OCI-LY7 (cell line): ENCODE results near the gene POMGNT2. TPM values are rescaled to one million over a fixed set of nuclear protein-coding genes. Genes with fewer than 3 reads are reported as not detected.

Source experiments
- BruUV-seq: library from RNA; stranded (reverse); fragments of 400-500 nt; replicated peaks from 2 replicates; lab custom pipeline; 2021; lab: Mats Ljungman, UMichigan
- CTCF ChIA-PET: fragments of 300-600 bp; sonication (Branson Sonifier 250); formaldehyde crosslinking; loops from one replicate; lab custom pipeline; 2022; ENCODE audit warnings: antibody characterized with exemption; ENCODE audit not compliant: unreplicated experiment; lab: Charles Lee
- POLR2A ChIA-PET: fragments of 300-600 bp; sonication (Branson Sonifier 250); formaldehyde crosslinking; loops from one replicate; lab custom pipeline; 2022; ENCODE audit warnings: antibody characterized with exemption; lab: Charles Lee
- DNase-seq: peaks from one replicate; pipeline ENCODE4 v3.0.0-alpha.2; 2015; ENCODE audit warnings: low spot score
- H2AFZ ChIP-seq: fragments of 200-600 bp; sonication (generic), shearing (Covaris generic); 2 replicates; pipeline ENCODE4 v1.6.1; 2014; ENCODE audit warnings: mild to moderate bottlenecking, antibody characterized with exemption, low read length, moderate library complexity
- H3K27ac ChIP-seq: fragments of 200-600 bp; sonication (generic); 2 replicates; pipeline ENCODE4 v1.5.1; 2014; ENCODE audit warnings: mixed run types, low read depth, mild to moderate bottlenecking, moderate library complexity, low read length, inconsistent platforms; ENCODE audit not compliant: poor library complexity, severe bottlenecking
- H3K36me3 ChIP-seq: fragments of 200-600 bp; sonication (generic); 2 replicates; pipeline ENCODE4 v1.6.1; 2014; ENCODE audit warnings: mild to moderate bottlenecking, antibody characterized with exemption, low read length, moderate library complexity, mixed read lengths; ENCODE audit not compliant: insufficient read depth
- H3K4me1 ChIP-seq: fragments of 200-600 bp; sonication (generic); 2 replicates; pipeline ENCODE4 v1.5.1; 2014; ENCODE audit warnings: mild to moderate bottlenecking, low read length; ENCODE audit not compliant: insufficient read depth, poor library complexity, severe bottlenecking
- H3K4me2 ChIP-seq: fragments of 200-600 bp; sonication (generic); 2 replicates; pipeline ENCODE4 v1.6.1; 2014; ENCODE audit warnings: mild to moderate bottlenecking, low read length
- H3K4me3 ChIP-seq: fragments of 200-600 bp; sonication (generic); 2 replicates; pipeline ENCODE4 v1.5.1; 2014; ENCODE audit warnings: mild to moderate bottlenecking, low read depth, low read length; ENCODE audit not compliant: poor library complexity, severe bottlenecking
- H3K79me2 ChIP-seq: fragments of 200-600 bp; sonication (generic); 2 replicates; pipeline ENCODE4 v1.6.1; 2016; ENCODE audit warnings: low read depth, mild to moderate bottlenecking, low read length, moderate library complexity, mixed read lengths; ENCODE audit not compliant: insufficient read depth
- H3K9me2 ChIP-seq: fragments of 200-600 bp; sonication (generic); 2 replicates; pipeline ENCODE4 v1.6.1; 2016; ENCODE audit warnings: mild to moderate bottlenecking, low read length, mixed read lengths; ENCODE audit not compliant: insufficient read depth
- H3K9me3 ChIP-seq: fragments of 200-600 bp; sonication (generic); 2 replicates; pipeline ENCODE4 v1.6.1; 2014; ENCODE audit warnings: mild to moderate bottlenecking, mixed run types, low read length, mixed read lengths
- H4K20me1 ChIP-seq: fragments of 200-600 bp; sonication (generic); 2 replicates; pipeline ENCODE4 v1.6.1; 2014; ENCODE audit warnings: mild to moderate bottlenecking, antibody characterized with exemption, low read length, moderate library complexity, mixed read lengths; ENCODE audit not compliant: insufficient read depth
- CTCF ChIP-seq: fragments of 200-600 bp; sonication (generic); conservative IDR thresholded peaks from 2 replicates; pipeline ENCODE4 v1.5.1; 2014; ENCODE audit warnings: mild to moderate bottlenecking, antibody characterized with exemption, low read length, moderate library complexity, mixed read lengths
- EZH2phosphoT487 ChIP-seq: fragments of 200-600 bp; sonication (generic); IDR thresholded peaks from 2 replicates; pipeline ENCODE4 v1.6.1; 2018; ENCODE audit warnings: low read depth, borderline replicate concordance, mild to moderate bottlenecking, mixed run types, antibody characterized with exemption, low read length, moderate library complexity, mixed read lengths
- intact Hi-C: fragments of 100-400 bp; cut with micrococcal nuclease; formaldehyde crosslinking; loops from one replicate; pipeline ENCODE4 v1.10.0; 2022; ENCODE audit not compliant: unreplicated experiment
- total RNA-seq, 2 experiments: library from RNA; depleted of rRNA in 1 of 2; stranded (reverse); fragments of >200 nt in 1 of 2; shearing (Covaris generic) in 1 of 2; gene quantifications; 2 replicates each; pipeline ENCODE4 v1.2.3, GENCODE V29; 2014 to 2022

The POMGNT2 gene
- total RNA-seq, 2 experiments from 2014 or later = not detected

GRCh38 chr3:43031889-43032545, 73.9 kb downstream of the POMGNT2 start:
- TF ChIP-seq EZH2phosphoT487 = no peak
- no peak for TF ChIP-seq CTCF
- Histone ChIP-seq H3K4me1 (no peaks in the 10 kb centered on the region), H3K4me2 (no peak overlapping the region), H3K9me3 (no peaks in the 10 kb centered on the region), H3K27ac (no peak overlapping the region), H3K9me2 (no peaks in the 10 kb centered on the region), H3K36me3 (no peaks in the 10 kb centered on the region), H3K4me3 (no peak overlapping the region), H2AFZ (no peak overlapping the region), H3K79me2 (no peaks in the 10 kb centered on the region), H4K20me1 (no peaks in the 10 kb centered on the region)
- ChIA-PET CTCF (no interaction called here), POLR2A (no interaction called here)
- no peak for DNase-seq
- BruUV-seq = no TSS peak
- intact Hi-C loops = no loop called here

DNA sequence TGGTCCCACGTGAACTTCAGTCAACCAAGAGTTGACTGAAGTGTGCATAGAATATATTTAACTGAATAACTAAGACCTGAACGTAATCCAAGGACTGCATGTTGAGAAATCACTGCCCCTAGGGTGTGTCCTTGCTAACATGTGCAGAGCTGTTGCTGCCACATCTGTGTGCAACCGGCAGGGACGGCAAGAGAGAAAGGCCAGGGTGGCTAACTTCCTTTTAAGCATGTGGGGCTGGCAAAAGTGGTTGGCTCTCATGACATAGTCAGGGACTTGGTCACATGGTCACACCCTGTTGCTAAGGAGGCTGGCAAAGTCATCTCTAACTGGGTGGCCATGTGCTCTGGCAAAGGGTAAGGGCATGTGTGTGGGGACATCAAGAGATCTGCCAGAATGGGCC, 74.4 kb downstream of the POMGNT2 start:
- H3K27ac ChIP-seq = no peak overlapping the region
- no TSS peak for BruUV-seq
- H3K36me3 ChIP-seq = no peaks in the 10 kb centered on the region
- H4K20me1 ChIP-seq = no peaks in the 10 kb centered on the region
- no peaks in the 10 kb centered on the region for H3K9me3 ChIP-seq
- CTCF ChIA-PET = no interaction called here
- H3K79me2 ChIP-seq = no peaks in the 10 kb centered on the region
- H3K9me2 ChIP-seq = no peaks in the 10 kb centered on the region
- no peaks in the 10 kb centered on the region for H3K4me1 ChIP-seq
- TF ChIP-seq CTCF = no peak
- no peak for TF ChIP-seq EZH2phosphoT487
- DNase-seq = no peak
- H3K4me2 ChIP-seq = no peak overlapping the region
- H2AFZ ChIP-seq = no peak overlapping the region
- no peak overlapping the region for H3K4me3 ChIP-seq
- intact Hi-C loops = no loop called here
- POLR2A ChIA-PET = no interaction called here

- TF ChIP-seq EZH2phosphoT487 = no peak
- TF ChIP-seq CTCF = no peak
- H3K36me3 ChIP-seq = no peaks in the 10 kb centered on the region
- ChIA-PET POLR2A (no interaction called here), CTCF (no interaction called here)
- H3K27ac ChIP-seq = no peak overlapping the region
- intact Hi-C loops = no loop called here
- no peaks in the 10 kb centered on the region for H3K9me2 ChIP-seq
- H2AFZ ChIP-seq = no peak overlapping the region
- H3K4me3 ChIP-seq = no peak overlapping the region
- no peaks in the 10 kb centered on the region for H4K20me1 ChIP-seq
- no peak overlapping the region for H3K4me2 ChIP-seq
- no peak for DNase-seq
- no peaks in the 10 kb centered on the region for H3K9me3 ChIP-seq
- H3K4me1 ChIP-seq = no peaks in the 10 kb centered on the region
- H3K79me2 ChIP-seq = no peaks in the 10 kb centered on the region
- no TSS peak for BruUV-seq
Measured at GRCh38 chr3:43030162-43030935, 75.5 kb downstream of the POMGNT2 start.
